Heart left ventricle (tissue), 13 donors: ENCODE results near the gene OLFML2A.

Source experiments
- POLR2A ChIP-seq, 2 donors: fragments of 450-650 bp; IDR thresholded peaks; one replicate each; pipeline ENCODE4 v1.6.1; 2017; ENCODE audit warnings: antibody characterized with exemption in 2 of 2, mild to moderate bottlenecking in 2 of 2, moderate library complexity in 2 of 2
- TF ChIP-seq, protein P1 (sequence below), 12 donors: fragments of 200-600 bp; sonication (generic) in 4 of 12; IDR thresholded peaks; one replicate each; pipeline versions ENCODE4 v1.5.0 to v1.8.0; 2018 to 2022; ENCODE audit warnings: antibody characterized with exemption in 12 of 12, mild to moderate bottlenecking in 5 of 12
- donor health status: ischemic (EF 13 %, LVEDD 7.1; RV severe dilation, severe dysfunction).
- donor health status: DM: no; HTN: yes; CAD: no.
- donor health status: DM: no; HTN: no; CAD: no.
- donor health status: ischemic (EF 25% LVEDD 6.9; RV normal size, moderate dysfunction).
- donor health status: ischemic (EF 25% LVEDD 5.7; RV mildly dilated, moderate dysfunction).
- donor health status: ischemic (EF 35%, LVEDD 5.7; RV mildly dilated, moderate dysfunction).
- donor health status: nonischemic (EF 11% LVEDD 7.7; RV severe dilation, severe dysfunction).
- donor health status: DM: yes; HTN: yes; CAD: no.
- donor health status: PGD.
- donor health status: ischemic (EF 29% LVEDD 5.4; RV normal size, mild dysfunction).
- donor health status: nonischemic (EF 23%, LVEDD 6.1; RV moderate dilation, normal function).

DNA sequence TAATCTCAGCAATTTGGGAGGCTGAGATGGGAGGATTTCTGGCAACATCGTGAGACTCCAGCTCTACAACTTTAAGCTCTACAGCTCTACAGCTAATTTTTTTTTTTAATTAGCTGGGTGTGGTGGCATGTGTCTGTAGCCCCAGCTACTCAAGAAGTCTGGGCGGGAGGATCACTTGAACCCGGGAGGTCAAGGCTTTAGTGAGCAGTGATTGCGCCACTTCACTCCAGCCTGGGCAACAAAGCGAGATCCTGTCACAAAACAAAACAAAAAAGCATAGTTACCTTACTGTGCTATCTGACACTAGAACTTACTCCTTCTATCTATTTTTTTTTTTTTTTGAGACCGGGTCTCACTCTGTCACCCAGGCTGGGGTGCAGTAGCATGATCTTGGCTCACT, 70.0 kb downstream of the OLFML2A start:
- no peak for TF ChIP-seq POLR2A (IDR thresholded peaks at IDR 0.05)
- TF ChIP-seq, protein P1, sequence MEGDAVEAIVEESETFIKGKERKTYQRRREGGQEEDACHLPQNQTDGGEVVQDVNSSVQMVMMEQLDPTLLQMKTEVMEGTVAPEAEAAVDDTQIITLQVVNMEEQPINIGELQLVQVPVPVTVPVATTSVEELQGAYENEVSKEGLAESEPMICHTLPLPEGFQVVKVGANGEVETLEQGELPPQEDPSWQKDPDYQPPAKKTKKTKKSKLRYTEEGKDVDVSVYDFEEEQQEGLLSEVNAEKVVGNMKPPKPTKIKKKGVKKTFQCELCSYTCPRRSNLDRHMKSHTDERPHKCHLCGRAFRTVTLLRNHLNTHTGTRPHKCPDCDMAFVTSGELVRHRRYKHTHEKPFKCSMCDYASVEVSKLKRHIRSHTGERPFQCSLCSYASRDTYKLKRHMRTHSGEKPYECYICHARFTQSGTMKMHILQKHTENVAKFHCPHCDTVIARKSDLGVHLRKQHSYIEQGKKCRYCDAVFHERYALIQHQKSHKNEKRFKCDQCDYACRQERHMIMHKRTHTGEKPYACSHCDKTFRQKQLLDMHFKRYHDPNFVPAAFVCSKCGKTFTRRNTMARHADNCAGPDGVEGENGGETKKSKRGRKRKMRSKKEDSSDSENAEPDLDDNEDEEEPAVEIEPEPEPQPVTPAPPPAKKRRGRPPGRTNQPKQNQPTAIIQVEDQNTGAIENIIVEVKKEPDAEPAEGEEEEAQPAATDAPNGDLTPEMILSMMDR (IDR thresholded peaks at IDR 0.05): no peak
